Testis (tissue), 3 donors: Measurements from ENCODE around the gene ADARB1. TPM values are rescaled to one million over a fixed set of nuclear protein-coding genes. Genes with fewer than 3 reads are reported as not detected.

ENCODE experiments used
- DNase-seq: peaks from one replicate; pipeline ENCODE4 v3.0.0-alpha.2; 2019
- H3K27ac ChIP-seq, 2 donors: fragments of 200-600 bp; sonication (generic); one replicate each; pipeline ENCODE4 v1.5.1; 2019
- H3K27me3 ChIP-seq: fragments of 200-600 bp; sonication (generic); one replicate; pipeline ENCODE4 v1.5.1; 2019
- H3K36me3 ChIP-seq: fragments of 200-600 bp; sonication (generic); one replicate; pipeline ENCODE4 v1.5.1; 2017; ENCODE audit warnings: low read depth; ENCODE audit errors: missing control alignments
- H3K4me1 ChIP-seq: fragments of 200-600 bp; sonication (generic); one replicate; pipeline ENCODE4 v1.5.1; 2019
- H3K4me3 ChIP-seq, 2 donors: fragments of 200-600 bp; sonication (generic); one replicate each; pipeline ENCODE4 v1.5.1; 2017 to 2019
- H3K9me3 ChIP-seq: fragments of 200-600 bp; sonication (generic); one replicate; pipeline ENCODE4 v1.5.1; 2017
- POLR2A ChIP-seq: fragments of 450-650 bp; IDR thresholded peaks from one replicate; pipeline ENCODE4 v1.6.1; 2017; ENCODE audit warnings: antibody characterized with exemption, mild to moderate bottlenecking, moderate library complexity
- WGBS, 2 donors: methylation state at CpG; one replicate each; pipeline ENCODE4 v1.1.5; 2018; 5-methylcytosine and 5-hydroxymethylcytosine counted together
- intact Hi-C: fragments of 100-400 bp; cut with DNase I; formaldehyde crosslinking; loops from one replicate; pipeline ENCODE4 v1.15.1; 2023; ENCODE audit warnings: low total_unique reads
- polyA plus RNA-seq: library from polyadenylated mRNA; stranded (reverse); fragments of 350-450 nt; fragmentation: Illumina TruSeq; extraction: RNeasy Lipid Tissue Mini Kit (QIAGEN cat#74804); gene quantifications from one replicate; pipeline ENCODE4 v1.2.3, GENCODE V29; 2014; ENCODE audit warnings: low read depth, low replicate concordance; ENCODE audit not compliant: insufficient read depth
- total RNA-seq, 2 donors: library from RNA; depleted of rRNA; stranded (reverse); fragments of >200 nt; gene quantifications; one replicate each; pipeline ENCODE4 v1.2.3, GENCODE V29; 2016
- TF ChIP-seq, protein P1 (sequence below), 3 experiments: fragments of 450-650 bp in 2 of 3; fragments of 200-600 bp in 1 of 3; sonication (generic) in 1 of 3; IDR thresholded peaks; one replicate each; pipeline ENCODE4 v1.5.1; 2016 to 2019; ENCODE audit warnings: antibody characterized with exemption in 3 of 3, mild to moderate bottlenecking in 2 of 3, moderate library complexity in 1 of 3

Gene ADARB1
- total and polyA plus RNA-seq, 3 donors from 2014 or later = 17.6 to 23.0 (median 17.6) TPM

DNA sequence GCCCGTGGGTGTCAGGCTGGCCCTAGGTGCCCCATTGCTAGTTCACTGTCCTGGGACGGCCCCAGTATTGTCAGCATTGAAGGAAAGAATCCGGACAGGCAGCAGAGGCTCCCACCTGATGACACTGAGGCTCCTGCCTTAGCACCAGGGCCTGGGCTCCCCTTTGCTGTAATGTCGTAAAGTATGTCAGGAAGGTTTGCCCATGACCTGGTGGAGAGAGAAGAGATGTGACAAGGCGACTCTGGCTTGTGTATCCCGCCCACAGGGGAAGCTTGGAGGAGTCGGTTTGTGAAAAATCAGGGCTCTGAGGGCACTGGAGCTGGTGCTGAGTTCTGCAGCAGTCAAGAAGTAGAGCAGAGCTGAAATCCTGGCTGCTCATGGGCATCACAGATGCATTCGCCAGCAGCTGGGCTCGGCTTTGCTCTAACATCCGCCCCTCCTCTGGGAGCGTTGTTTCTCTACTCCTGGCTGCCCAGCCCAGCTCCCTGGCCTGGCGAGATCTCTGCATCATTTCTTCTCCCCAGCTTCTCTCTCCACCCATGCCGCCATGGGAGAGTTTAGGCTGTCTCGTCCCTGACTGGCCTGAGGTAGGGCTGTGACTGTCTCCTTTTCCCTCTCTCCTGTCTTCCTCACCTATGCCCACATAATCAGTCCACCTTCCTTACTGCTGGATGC, 74.1 kb downstream of the ADARB1 start:
- Histone ChIP-seq H3K36me3 (no peaks in the 10 kb centered on the region), H3K9me3 (no peaks in the 10 kb centered on the region), H3K27me3 (no peaks in the 10 kb centered on the region), H3K4me3 (no peak overlapping the region), H3K4me1 (no peaks in the 10 kb centered on the region), H3K27ac (no peak overlapping the region)
- TF ChIP-seq, protein P1, sequence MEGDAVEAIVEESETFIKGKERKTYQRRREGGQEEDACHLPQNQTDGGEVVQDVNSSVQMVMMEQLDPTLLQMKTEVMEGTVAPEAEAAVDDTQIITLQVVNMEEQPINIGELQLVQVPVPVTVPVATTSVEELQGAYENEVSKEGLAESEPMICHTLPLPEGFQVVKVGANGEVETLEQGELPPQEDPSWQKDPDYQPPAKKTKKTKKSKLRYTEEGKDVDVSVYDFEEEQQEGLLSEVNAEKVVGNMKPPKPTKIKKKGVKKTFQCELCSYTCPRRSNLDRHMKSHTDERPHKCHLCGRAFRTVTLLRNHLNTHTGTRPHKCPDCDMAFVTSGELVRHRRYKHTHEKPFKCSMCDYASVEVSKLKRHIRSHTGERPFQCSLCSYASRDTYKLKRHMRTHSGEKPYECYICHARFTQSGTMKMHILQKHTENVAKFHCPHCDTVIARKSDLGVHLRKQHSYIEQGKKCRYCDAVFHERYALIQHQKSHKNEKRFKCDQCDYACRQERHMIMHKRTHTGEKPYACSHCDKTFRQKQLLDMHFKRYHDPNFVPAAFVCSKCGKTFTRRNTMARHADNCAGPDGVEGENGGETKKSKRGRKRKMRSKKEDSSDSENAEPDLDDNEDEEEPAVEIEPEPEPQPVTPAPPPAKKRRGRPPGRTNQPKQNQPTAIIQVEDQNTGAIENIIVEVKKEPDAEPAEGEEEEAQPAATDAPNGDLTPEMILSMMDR (IDR thresholded peaks at IDR 0.05) = no peak
- DNase-seq = no peak
- WGBS, 2 donors = 92 to 94% methylated on average over 9 to 14 of the region's 14 CpGs
- intact Hi-C loops = loop anchor here (10.0 kb wide), 1 partner anchor 116 kb away; no protein-coding TSS in a partner anchor

DNA sequence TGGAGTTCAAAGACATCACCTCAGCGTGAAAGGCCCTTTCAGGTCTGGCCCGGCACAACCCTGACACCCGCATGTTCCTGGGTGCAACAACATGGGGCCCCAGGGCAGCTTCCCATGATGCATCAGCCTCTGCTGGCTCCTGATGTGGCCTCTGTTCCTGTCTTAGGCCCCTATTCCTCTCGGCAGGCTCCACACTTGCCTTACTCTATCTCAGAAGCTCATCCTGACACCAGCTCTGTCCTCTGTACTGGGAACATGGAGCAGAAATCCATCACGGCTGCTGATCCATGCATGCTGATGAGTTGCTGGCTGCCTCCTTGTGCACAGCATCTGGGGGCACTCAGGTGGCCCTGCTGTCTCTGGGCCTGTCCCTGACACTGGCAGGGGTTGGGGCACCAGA, 74.6 kb downstream of the ADARB1 start:
- TF ChIP-seq POLR2A = no peak
- TF ChIP-seq, protein P1 (IDR thresholded peaks at IDR 0.05) = no peak
- Histone ChIP-seq H3K27me3 (no peaks in the 10 kb centered on the region), H3K27ac (no peak overlapping the region), H3K4me1 (no peaks in the 10 kb centered on the region), H3K9me3 (no peaks in the 10 kb centered on the region), H3K36me3 (no peaks in the 10 kb centered on the region), H3K4me3 (no peak overlapping the region)
- WGBS, 2 donors = 91 to 94% methylated on average over 4 to 5 of the region's 5 CpGs
- DNase-seq = peak; percentile 2
- intact Hi-C loops = loop anchor here (10.0 kb wide), 1 partner anchor 116 kb away; no protein-coding TSS in a partner anchor

DNA sequence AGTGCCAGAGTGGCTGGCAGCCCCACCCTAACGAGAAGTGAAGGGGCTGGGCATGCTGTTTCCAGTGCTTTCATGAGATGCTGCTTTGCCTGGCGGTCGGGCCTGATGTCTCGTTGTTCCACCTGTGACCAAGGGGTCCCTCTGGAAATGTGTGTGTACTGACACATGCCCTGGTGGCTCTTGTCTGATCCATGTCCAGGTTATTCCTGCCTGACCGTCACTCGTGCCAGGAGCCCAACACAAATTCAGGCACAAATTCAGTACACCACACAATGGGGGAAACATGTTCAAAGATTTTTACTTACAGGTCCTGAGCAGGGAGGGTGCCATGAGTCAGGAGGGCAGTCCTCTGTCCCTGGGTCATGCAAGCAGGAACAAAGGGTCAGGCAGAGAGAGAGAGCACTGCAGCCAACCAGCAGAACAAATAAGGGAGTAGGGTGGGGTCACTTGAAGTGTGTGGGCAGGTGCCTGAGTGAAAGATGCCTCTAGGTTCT, 76.3 kb downstream of the ADARB1 start:
- DNase-seq = peak; percentile 11
- no peaks in the 10 kb centered on the region for H3K36me3 ChIP-seq
- no peak overlapping the region for H3K27ac ChIP-seq
- no peaks in the 10 kb centered on the region for H3K9me3 ChIP-seq
- H3K27me3 ChIP-seq = no peaks in the 10 kb centered on the region
- H3K4me3 ChIP-seq = no peak overlapping the region
- H3K4me1 ChIP-seq = no peaks in the 10 kb centered on the region
- intact Hi-C loops = no loop called here
- WGBS, 2 donors = 90 to 93% methylated on average over 6 of the region's 6 CpGs
- TF ChIP-seq, protein P1 (IDR thresholded peaks at IDR 0.05) = no peak
- no peak for TF ChIP-seq POLR2A

DNA sequence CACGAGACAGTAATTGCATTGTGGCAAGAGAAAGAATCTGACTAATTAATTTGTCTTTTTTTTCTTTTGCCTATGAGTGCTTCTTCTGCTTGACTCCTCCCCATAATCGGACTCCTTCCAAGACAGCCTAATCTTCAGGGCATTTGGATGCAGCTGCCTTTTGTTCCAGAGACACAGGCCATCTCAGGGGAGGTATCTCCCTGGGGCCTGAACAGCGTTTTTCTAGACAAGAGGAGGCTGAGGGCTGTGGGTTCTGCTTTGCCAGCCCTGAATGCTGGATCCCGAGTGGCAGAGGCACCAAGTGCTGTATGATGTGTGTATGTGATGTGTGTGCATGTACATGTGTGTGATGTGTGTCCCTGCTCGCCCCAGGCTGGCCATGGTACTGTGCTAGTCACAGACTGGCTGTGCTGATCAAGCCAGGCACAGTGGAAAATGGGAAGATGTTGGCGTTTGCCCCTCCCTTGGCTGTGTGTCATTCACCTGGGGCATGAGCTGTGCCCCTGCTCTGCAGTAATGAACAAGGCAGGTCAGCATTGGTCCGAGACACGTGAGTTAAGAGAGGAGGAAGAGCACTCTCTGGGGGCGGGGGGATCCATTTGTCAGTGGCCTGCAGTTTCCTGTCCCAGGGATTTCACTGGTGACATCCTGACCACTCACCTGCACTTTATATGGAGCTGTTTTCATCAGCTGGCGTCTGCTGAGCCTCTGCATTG, 77.2 kb downstream of the ADARB1 start:
- DNase-seq = peak; percentile 12

More for the DNA sequence above, 77.2 kb downstream of the ADARB1 start:
- WGBS, 2 donors = 71 to 74% methylated on average over 9 to 10 of the region's 10 CpGs
- Histone ChIP-seq H3K27me3 (no peaks in the 10 kb centered on the region), H3K9me3 (no peaks in the 10 kb centered on the region), H3K27ac (no peak overlapping the region), H3K4me3 (no peak overlapping the region), H3K36me3 (no peaks in the 10 kb centered on the region), H3K4me1 (no peaks in the 10 kb centered on the region)
- intact Hi-C loops = no loop called here
- TF ChIP-seq, protein P1 (IDR thresholded peaks at IDR 0.05) = no peak
- TF ChIP-seq POLR2A = no peak
